ENCODE measurements around the gene CA11. TPM values are rescaled to one million over a fixed set of nuclear protein-coding genes. Genes with fewer than 3 reads are reported as not detected.

CA11 gene
- total RNA-seq: 0.65 and 1.2 TPM in 2 replicates

GRCh38 chr19:48646001-48646721, at the start of gene CA11:
CA11 (minus strand) TSS chr19:48646187; CDS start chr19:48645632, 555 bp downstream.

GRCh38 chr19:48672994-48673393, 27.0 kb upstream of the CA11 start, which contains the start of gene NTN5:
NTN5 (minus strand) TSS chr19:48673017; CDS start chr19:48670986, 2,031 bp downstream.

DNA sequence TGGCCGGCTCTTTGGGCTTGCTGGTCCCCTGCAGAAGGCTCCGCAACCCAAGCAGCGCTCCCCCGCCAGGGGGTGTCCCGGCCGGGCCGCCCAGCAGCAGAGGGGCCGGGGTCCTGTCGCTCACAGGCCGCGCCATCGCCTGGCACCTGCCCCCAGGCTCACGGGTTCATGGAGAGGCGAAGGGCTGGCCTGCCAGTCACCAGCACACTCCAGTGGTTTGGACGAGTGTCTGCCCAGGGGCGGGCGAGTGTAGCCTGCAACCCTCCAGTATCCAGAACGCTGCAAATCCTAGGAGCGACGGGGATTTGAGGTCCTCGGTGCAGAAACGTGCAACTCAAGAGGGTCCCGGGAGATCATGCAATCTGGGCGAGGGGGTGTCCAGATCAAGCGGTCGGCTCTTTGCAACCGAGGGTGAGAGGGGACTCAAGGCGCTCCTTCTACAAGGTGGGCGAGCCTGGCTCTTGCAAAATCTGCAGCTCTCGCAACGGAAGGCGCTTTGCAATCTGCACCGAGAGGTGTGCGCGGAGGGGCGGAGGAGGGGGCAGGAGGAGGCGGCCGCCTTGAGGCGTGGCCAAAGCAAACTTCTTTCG, 9.0 kb downstream of the CA11 start, which contains the start of gene DBP:
DBP (minus strand) TSS at position 521 of the 590 bp plus-strand sequence; CDS start at position 136, 385 bp downstream.

DNA sequence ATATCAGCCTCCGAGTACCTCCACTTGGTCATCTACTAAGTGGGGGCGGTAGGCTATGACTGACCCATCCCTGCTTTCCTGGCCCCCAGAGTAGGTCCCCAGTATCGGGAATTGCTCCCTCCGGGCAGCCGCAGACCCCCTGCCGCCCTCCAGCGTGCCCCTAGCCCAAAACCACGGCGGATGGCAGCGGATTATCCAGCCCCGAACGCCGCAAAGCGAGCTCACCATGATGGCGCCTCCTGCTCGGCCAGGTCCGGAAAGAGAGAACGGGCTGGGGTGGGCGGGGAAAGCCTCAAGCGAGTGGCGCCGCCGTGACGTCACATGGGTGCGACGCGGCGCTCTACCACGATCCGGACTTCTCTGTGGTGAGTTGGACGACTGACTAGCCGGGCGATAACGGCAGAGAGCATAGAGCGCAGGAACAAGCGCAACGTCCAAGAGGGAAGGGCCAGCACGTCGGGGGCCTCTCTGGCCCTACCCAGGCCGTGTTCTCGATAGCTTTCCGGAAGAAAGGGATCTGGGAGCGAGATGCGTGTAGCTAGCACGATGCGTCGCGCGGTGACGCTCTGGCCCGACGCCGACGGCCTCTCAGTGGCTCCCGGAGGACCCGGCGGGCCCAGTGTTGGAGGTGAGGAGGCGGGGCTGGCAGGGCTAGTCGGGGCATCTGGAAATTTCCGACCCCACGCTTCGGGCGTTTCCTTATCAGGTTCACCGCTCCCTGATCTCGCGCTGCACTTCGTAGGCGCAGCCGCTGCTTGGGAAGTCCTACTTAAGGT, 26.9 kb downstream of the CA11 start, which contains the start of the genes RPL18 and SPHK2:
RPL18 (minus strand) TSS at position 263 of the 776 bp plus-strand sequence; CDS start at position 228, 35 bp downstream.
SPHK2 (plus strand) TSS at position 591 of the 776 bp plus-strand sequence. CDS start 1,009 bp downstream, outside the sequence.

DNA sequence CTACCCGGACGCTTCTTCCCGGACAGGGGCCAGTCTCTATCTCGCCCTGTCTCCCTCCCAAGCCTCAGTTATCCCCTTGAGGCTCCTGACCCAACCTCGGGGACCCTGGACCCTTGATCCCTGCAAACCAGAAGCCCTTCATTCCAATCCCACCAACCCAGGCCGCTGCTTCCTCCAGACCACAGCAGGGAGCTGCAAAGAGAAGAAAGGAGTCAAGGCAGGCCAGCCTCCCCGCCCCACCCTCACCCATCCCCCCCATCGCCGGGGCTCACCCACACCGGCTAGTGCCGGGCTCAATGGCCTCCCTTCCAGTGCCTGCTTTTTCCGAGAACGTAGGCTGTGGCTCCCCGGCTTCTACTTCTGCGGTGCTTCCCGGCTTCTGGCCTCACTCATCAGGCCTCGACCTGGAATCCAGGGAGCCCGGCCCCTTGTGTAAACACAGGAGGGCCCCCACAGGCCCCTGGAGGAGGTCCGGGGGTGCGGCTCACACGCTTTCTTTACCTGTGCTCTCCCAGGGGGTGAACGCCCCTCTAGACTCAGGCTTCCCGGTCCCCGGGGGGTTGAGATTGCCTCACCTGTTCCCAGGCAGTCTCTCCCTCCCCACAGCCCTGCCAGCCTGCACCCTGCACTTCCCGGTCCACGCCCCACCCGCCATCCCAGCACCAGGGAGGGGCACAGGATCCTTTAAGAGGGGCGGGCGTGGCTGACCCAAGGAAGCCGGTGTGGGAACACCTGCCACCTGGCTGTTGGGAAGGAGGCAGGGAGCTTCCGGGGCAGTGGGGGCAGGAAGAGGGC, 31.4 kb downstream of the CA11 start, which contains the start of gene FAM83E:
FAM83E (minus strand) TSS at position 641 of the 795 bp plus-strand sequence. CDS start 1,704 bp downstream, outside the sequence.

DNA sequence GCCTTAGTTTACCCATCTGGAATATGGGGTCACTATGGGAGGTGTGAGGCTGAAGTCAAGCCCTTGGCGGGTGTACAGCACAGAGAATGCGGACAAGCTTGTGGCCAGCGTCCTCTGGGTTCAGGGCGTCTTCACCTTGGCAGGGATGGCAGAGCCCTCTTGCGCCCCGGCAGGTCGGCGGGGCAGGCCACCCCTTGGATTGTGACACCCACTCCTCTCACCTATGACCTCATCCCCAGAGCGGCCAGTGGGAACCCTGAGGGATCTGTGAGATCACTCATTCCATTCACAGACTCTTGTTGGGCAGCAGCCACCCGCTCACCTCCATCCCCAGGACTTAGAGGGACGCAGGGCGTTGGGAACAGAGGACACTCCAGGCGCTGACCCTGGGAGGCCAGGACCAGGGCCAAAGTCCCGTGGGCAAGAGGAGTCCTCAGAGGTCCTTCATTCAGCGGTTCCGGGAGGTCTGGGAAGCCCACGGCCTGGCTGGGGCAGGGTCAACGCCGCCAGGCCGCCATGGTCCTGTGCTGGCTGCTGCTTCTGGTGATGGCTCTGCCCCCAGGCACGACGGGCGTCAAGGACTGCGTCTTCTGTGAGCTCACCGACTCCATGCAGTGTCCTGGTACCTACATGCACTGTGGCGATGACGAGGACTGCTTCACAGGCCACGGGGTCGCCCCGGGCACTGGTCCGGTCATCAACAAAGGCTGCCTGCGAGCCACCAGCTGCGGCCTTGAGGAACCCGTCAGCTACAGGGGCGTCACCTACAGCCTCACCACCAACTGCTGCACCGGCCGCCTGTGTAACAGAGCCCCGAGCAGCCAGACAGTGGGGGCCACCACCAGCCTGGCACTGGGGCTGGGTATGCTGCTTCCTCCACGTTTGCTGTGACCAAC, 39.3 kb downstream of the CA11 start, which contains the start of gene SPACA4:
SPACA4 (plus strand) TSS at position 280 of the 896 bp plus-strand sequence; CDS start at position 517, 237 bp downstream.

Other genes with a start within 250 kb of the CA11 start
- 44.5 and 65.8 TPM in 2 replicates for gene GRWD1, start 200.2 kb downstream of the CA11 start, total RNA-seq
- 0.30 and 0.32 TPM in 2 replicates for gene KCNJ14, start 190.6 kb downstream of the CA11 start, total RNA-seq
- gene CYTH2, start 176.8 kb downstream of the CA11 start, total RNA-seq: 66.7 and 101 TPM in 2 replicates
- gene LMTK3, start 134.4 kb downstream of the CA11 start, total RNA-seq: under 0.01 and 0.61 TPM in 2 replicates
- gene SULT2B1, start 94.0 kb downstream of the CA11 start, total RNA-seq: not detected in 2 replicates
- not detected in 2 replicates for gene SPACA4, start 39.4 kb downstream of the CA11 start, total RNA-seq
- 0.65 and 1.1 TPM in 2 replicates for gene FAM83E, start 31.1 kb downstream of the CA11 start, total RNA-seq
- 2,633 and 3,123 TPM in 2 replicates for gene RPL18, start 27.0 kb downstream of the CA11 start, total RNA-seq
- 8.4 and 10.5 TPM in 2 replicates for gene SPHK2, start 26.7 kb downstream of the CA11 start, total RNA-seq
- gene DBP, start 8.8 kb downstream of the CA11 start, total RNA-seq: 1.2 and 1.6 TPM in 2 replicates
- gene NTN5, start 26.8 kb upstream of the CA11 start, total RNA-seq: not detected in 2 replicates
- not detected in 2 replicates for gene FUT2, start 49.8 kb upstream of the CA11 start, total RNA-seq
- gene MAMSTR, start 73.5 kb upstream of the CA11 start, total RNA-seq: 0.32 TPM in 1 of 2 replicates, not detected in the other
- gene RASIP1, start 94.4 kb upstream of the CA11 start, total RNA-seq: 68.2 and 85.8 TPM in 2 replicates
- gene IZUMO1, start 100.7 kb upstream of the CA11 start, total RNA-seq: 0.30 and 0.32 TPM in 2 replicates
- gene FUT1, start 106.5 kb upstream of the CA11 start, total RNA-seq: 5.5 and 6.4 TPM in 2 replicates
- gene FGF21, start 109.3 kb upstream of the CA11 start, total RNA-seq: not detected in 2 replicates
- 47.4 TPM in 2 replicates for gene BCAT2, start 164.8 kb upstream of the CA11 start, total RNA-seq
- 5.8 and 13.2 TPM in 2 replicates for gene HSD17B14, start 190.3 kb upstream of the CA11 start, total RNA-seq
- 1.9 and 2.7 TPM in 2 replicates for gene PLEKHA4, start 222.4 kb upstream of the CA11 start, total RNA-seq
- gene PPP1R15A, start 226.2 kb upstream of the CA11 start, total RNA-seq: 24.4 and 27.2 TPM in 2 replicates

Measured in epithelial cell of umbilical artery (primary cell).